H9 (cell line): ENCODE measurements around the gene SP8. TPM values are rescaled to one million over a fixed set of nuclear protein-coding genes. Genes with fewer than 3 reads are reported as not detected.

Experiments
- DNase-seq: peaks from one replicate; pipeline ENCODE4 v3.0.0-alpha.2; 2017
- H2AFZ ChIP-seq: one replicate; pipeline ENCODE4 v1.6.1; 2013; ENCODE audit warnings: mild to moderate bottlenecking, low read length, control low read depth, moderate library complexity
- H2AK5ac ChIP-seq: 2 replicates; pipeline ENCODE4 v1.6.1; 2013; ENCODE audit warnings: low read length, control low read depth, mixed read lengths; ENCODE audit not compliant: insufficient read length
- H2BK120ac ChIP-seq: one replicate; pipeline ENCODE4 v1.6.1; 2013; ENCODE audit warnings: low read depth, mild to moderate bottlenecking, low read length, control low read depth, inconsistent platforms; ENCODE audit not compliant: poor library complexity, severe bottlenecking
- H2BK12ac ChIP-seq: 2 replicates; pipeline ENCODE4 v1.6.1; 2013; ENCODE audit warnings: low read length, control low read depth, mixed read lengths, low read depth; ENCODE audit not compliant: insufficient read length
- H2BK15ac ChIP-seq: 2 replicates; pipeline ENCODE4 v1.6.1; 2013; ENCODE audit warnings: low read depth, low read length, control low read depth
- H2BK20ac ChIP-seq: one replicate; pipeline ENCODE4 v1.6.1; 2013; ENCODE audit warnings: low read depth, mild to moderate bottlenecking, low read length, control low read depth, inconsistent platforms; ENCODE audit not compliant: poor library complexity, severe bottlenecking
- H2BK5ac ChIP-seq: 2 replicates; pipeline ENCODE4 v1.6.1; 2013; ENCODE audit warnings: low read length, control low read depth, mixed read lengths; ENCODE audit not compliant: insufficient read length
- H3K14ac ChIP-seq: 2 replicates; pipeline ENCODE4 v1.6.1; 2013; ENCODE audit warnings: low read length, control low read depth; ENCODE audit not compliant: insufficient read depth
- H3K18ac ChIP-seq: 2 replicates; pipeline ENCODE4 v1.6.1; 2013; ENCODE audit warnings: low read depth, mild to moderate bottlenecking, mixed read lengths, low read length, control low read depth; ENCODE audit not compliant: insufficient read length
- H3K23ac ChIP-seq: 2 replicates; pipeline ENCODE4 v1.6.1; 2013; ENCODE audit warnings: low read length, control low read depth, mixed read lengths, low read depth; ENCODE audit not compliant: insufficient read length
- H3K23me2 ChIP-seq: 2 replicates; pipeline ENCODE4 v1.6.1; 2013; ENCODE audit warnings: low read depth, mild to moderate bottlenecking, mixed read lengths, low read length, control low read depth; ENCODE audit not compliant: insufficient read length, poor library complexity, severe bottlenecking
- H3K27ac ChIP-seq: 2 replicates; pipeline ENCODE4 v1.5.1; 2013; ENCODE audit warnings: low read length, control low read depth, mixed read lengths, low read depth; ENCODE audit not compliant: insufficient read length
- H3K27me3 ChIP-seq: 2 replicates; pipeline ENCODE4 v1.6.1; 2013; ENCODE audit warnings: low read length, control low read depth, inconsistent platforms; ENCODE audit not compliant: insufficient read depth
- H3K4ac ChIP-seq: 2 replicates; pipeline ENCODE4 v1.6.1; 2013; ENCODE audit warnings: low read depth, mild to moderate bottlenecking, control low read depth, inconsistent platforms, low read length, moderate library complexity
- H3K4me1 ChIP-seq: 2 replicates; pipeline ENCODE4 v1.6.1; 2013; ENCODE audit warnings: low read length, control low read depth, inconsistent platforms; ENCODE audit not compliant: insufficient read depth
- H3K4me2 ChIP-seq: 2 replicates; pipeline ENCODE4 v1.6.1; 2013; ENCODE audit warnings: low read length, control low read depth, mixed read lengths; ENCODE audit not compliant: insufficient read length, insufficient read depth
- H3K56ac ChIP-seq: 2 replicates; pipeline ENCODE4 v1.6.1; 2013; ENCODE audit warnings: low read depth, mild to moderate bottlenecking, mixed read lengths, low read length, control low read depth; ENCODE audit not compliant: insufficient read length
- H3K79me1 ChIP-seq: 2 replicates; pipeline ENCODE4 v1.6.1; 2013; ENCODE audit warnings: low read depth, mild to moderate bottlenecking, moderate library complexity, low read length, control low read depth, inconsistent platforms; ENCODE audit not compliant: insufficient read depth, poor library complexity, severe bottlenecking
- H3K79me2 ChIP-seq: 2 replicates; pipeline ENCODE4 v1.6.1; 2013; ENCODE audit warnings: low read length, control low read depth, inconsistent platforms; ENCODE audit not compliant: insufficient read depth
- H3K9ac ChIP-seq: 2 replicates; pipeline ENCODE4 v1.6.1; 2013; ENCODE audit warnings: low read length, control low read depth, mixed read lengths; ENCODE audit not compliant: insufficient read length; ENCODE audit errors: extremely low read depth
- H3K9me3 ChIP-seq: one replicate; pipeline ENCODE4 v1.6.1; 2013; ENCODE audit warnings: low read depth, low read length, inconsistent platforms; ENCODE audit not compliant: control insufficient read depth
- H3T11ph ChIP-seq: one replicate; pipeline ENCODE4 v1.6.1; 2013; ENCODE audit warnings: mild to moderate bottlenecking, low read length, control low read depth, inconsistent platforms
- H4K20me1 ChIP-seq: one replicate; pipeline ENCODE4 v1.6.1; 2013; ENCODE audit not compliant: control insufficient read depth, insufficient read length, insufficient read depth
- H4K5ac ChIP-seq: 2 replicates; pipeline ENCODE4 v1.6.1; 2013; ENCODE audit warnings: low read depth, mild to moderate bottlenecking, mixed read lengths, low read length, control low read depth; ENCODE audit not compliant: insufficient read length
- H4K8ac ChIP-seq: replicated peaks from 2 replicates; pipeline ENCODE4 v1.6.1; 2013; ENCODE audit warnings: low read length, control low read depth, mixed read lengths, low read depth; ENCODE audit not compliant: insufficient read length
- H4K91ac ChIP-seq: 2 replicates; pipeline ENCODE4 v1.6.1; 2013; ENCODE audit warnings: low read depth, mild to moderate bottlenecking, moderate library complexity, mixed read lengths, low read length, control low read depth; ENCODE audit not compliant: insufficient read length
- H3K27ac Mint-ChIP-seq, 3 experiments: 2 replicates in 2 of 3; 3 replicates in 1 of 3; pipeline ENCODE4 v1.8.0; 2020 to 2021; ENCODE audit warnings: mixed read lengths in 3 of 3, mild to moderate bottlenecking in 1 of 3, moderate library complexity in 1 of 3
- H3K27me3 Mint-ChIP-seq: 2 replicates; pipeline ENCODE4 v1.8.0; 2021; ENCODE audit warnings: low read depth, mild to moderate bottlenecking, moderate library complexity, mixed read lengths
- H3K36me3 Mint-ChIP-seq, 3 experiments: 2 replicates in 2 of 3; 3 replicates in 1 of 3; pipeline ENCODE4 v1.8.0; 2020 to 2021; ENCODE audit warnings: low read depth in 3 of 3, mixed read lengths in 3 of 3; ENCODE audit not compliant: insufficient read depth in 1 of 3
- H3K4me1 Mint-ChIP-seq, 2 experiments: 2 replicates each; pipeline ENCODE4 v1.8.0; 2020; ENCODE audit warnings: mixed read lengths in 2 of 2
- H3K4me3 Mint-ChIP-seq, 2 experiments: 2 replicates in 1 of 2; 3 replicates in 1 of 2; pipeline ENCODE4 v1.8.0; 2020 to 2021; ENCODE audit warnings: mild to moderate bottlenecking in 2 of 2, mixed read lengths in 2 of 2, moderate library complexity in 1 of 2
- H3K9me3 Mint-ChIP-seq, 2 experiments: 2 replicates in 1 of 2; 3 replicates in 1 of 2; pipeline ENCODE4 v1.8.0; 2020; ENCODE audit warnings: mild to moderate bottlenecking in 2 of 2, mixed read lengths in 2 of 2, moderate library complexity in 1 of 2
- WGBS: extraction: QIAGEN DNeasy Blood & Tissue Kit; methylation state at CpG from one replicate; pipeline ENCODE4 v1.1.7; 2013; ENCODE audit warnings: missing lambda C conversion rate, low lambda C conversion rate, mixed read lengths; ENCODE audit not compliant: insufficient read length; ENCODE audit errors: extremely low coverage; 5-methylcytosine and 5-hydroxymethylcytosine counted together
- total RNA-seq: library from RNA; stranded (reverse); gene quantifications from 2 replicates; pipeline ENCODE4 v1.2.1, GENCODE V29; 2021
- TF ChIP-seq, protein P1 (sequence below): fragments of 200-600 bp; sonication (generic); conservative IDR thresholded peaks from 3 replicates; pipeline ENCODE4 v1.8.0; 2021; ENCODE audit warnings: antibody characterized with exemption, mild to moderate bottlenecking

The SP8 gene
- total RNA-seq, 1 experiment from 2014 or later = 3.5 TPM

DNA sequence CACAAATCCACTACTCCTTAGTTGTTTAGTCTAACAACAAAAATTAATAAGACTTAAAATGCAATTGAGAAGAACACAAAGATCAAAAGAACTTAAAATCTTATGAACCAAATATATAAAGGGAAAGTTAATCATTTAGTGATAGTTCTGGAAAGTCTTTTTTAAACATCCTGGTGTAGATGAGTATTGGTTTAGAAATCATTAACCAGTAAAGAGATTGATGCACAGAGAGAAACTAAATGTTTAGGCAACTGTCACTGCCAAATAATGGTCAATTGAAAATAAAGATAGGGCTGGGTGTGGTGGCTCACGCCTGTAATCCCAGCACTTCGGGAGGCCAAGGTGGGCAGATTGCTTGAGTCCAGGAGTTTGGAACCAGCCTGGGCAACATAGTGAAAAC is 44.9 kb downstream of the SP8 start:
- Histone ChIP-seq H3K23ac (no peak overlapping the region), H4K5ac (no peak overlapping the region), H3K4me2 (no peak overlapping the region), H3K79me2 (no peaks in the 10 kb centered on the region), H3K27ac (no peak overlapping the region), H4K20me1 (no peaks in the 10 kb centered on the region), H3K27me3 (no peaks in the 10 kb centered on the region), H3K4ac (no peak overlapping the region), H2BK15ac (no peak overlapping the region), H3K9me3 (no peaks in the 10 kb centered on the region), H3K4me1 (no peaks in the 10 kb centered on the region; the same call in none of the 2 replicates), H4K91ac (no peak overlapping the region), H3K18ac (no peak overlapping the region), H3K14ac (no peak overlapping the region), H3T11ph (no peak overlapping the region), H2AK5ac (no peak overlapping the region), H2AFZ (no peak overlapping the region), H2BK5ac (no peak overlapping the region), H3K79me1 (no peaks in the 10 kb centered on the region), H3K23me2 (no peaks in the 10 kb centered on the region), H2BK20ac (no peak overlapping the region), H2BK12ac (no peak overlapping the region), H3K9ac (no peak overlapping the region), H4K8ac (no peak overlapping the region), H3K56ac (no peak overlapping the region), H2BK120ac (no peak overlapping the region)
- H3K27me3 Mint-ChIP-seq = no peaks in the 10 kb centered on the region; the same call in 1 of the 2 replicates
- TF ChIP-seq, protein P1, sequence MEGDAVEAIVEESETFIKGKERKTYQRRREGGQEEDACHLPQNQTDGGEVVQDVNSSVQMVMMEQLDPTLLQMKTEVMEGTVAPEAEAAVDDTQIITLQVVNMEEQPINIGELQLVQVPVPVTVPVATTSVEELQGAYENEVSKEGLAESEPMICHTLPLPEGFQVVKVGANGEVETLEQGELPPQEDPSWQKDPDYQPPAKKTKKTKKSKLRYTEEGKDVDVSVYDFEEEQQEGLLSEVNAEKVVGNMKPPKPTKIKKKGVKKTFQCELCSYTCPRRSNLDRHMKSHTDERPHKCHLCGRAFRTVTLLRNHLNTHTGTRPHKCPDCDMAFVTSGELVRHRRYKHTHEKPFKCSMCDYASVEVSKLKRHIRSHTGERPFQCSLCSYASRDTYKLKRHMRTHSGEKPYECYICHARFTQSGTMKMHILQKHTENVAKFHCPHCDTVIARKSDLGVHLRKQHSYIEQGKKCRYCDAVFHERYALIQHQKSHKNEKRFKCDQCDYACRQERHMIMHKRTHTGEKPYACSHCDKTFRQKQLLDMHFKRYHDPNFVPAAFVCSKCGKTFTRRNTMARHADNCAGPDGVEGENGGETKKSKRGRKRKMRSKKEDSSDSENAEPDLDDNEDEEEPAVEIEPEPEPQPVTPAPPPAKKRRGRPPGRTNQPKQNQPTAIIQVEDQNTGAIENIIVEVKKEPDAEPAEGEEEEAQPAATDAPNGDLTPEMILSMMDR = no peak
- peaks cover 14 to 26% of the 10 kb centered on the region in 2 experiments for H3K4me1 Mint-ChIP-seq
- no CpG with 5 or more reads among the region's 2 CpGs for WGBS
- DNase-seq = no peak
- no peaks in the 10 kb centered on the region for H3K9me3 Mint-ChIP-seq
- no peak overlapping the region; a peak in 1 of 7 replicates for H3K27ac Mint-ChIP-seq
- H3K4me3 Mint-ChIP-seq = no peak overlapping the region
- H3K36me3 Mint-ChIP-seq = no peaks in the 10 kb centered on the region
